Activated CD4-positive, alpha-beta memory T cell treated with anti-CD3 and anti-CD28 coated beads, Interleukin-2, amount 10 ng/mL, durations not matched to agents 7 days and 5 days (primary cell): ENCODE results near the gene CTIF. TPM values are rescaled to one million over a fixed set of nuclear protein-coding genes. Genes with fewer than 3 reads are reported as not detected.
A peak's percentile ranks its signal among the peaks of the same experiment; 100 is the strongest.

Source experiments
- CTCF ChIA-PET: fragments of 350-600 bp; sonication (Branson Sonifier 250); formaldehyde crosslinking; loops from one replicate; lab custom pipeline; 2021; ENCODE audit warnings: antibody characterized with exemption, inconsistent platforms; lab: Charles Lee
- POLR2A ChIA-PET: fragments of 350-600 bp; sonication (Branson Sonifier 250); formaldehyde crosslinking; loops from one replicate; lab custom pipeline; 2021; ENCODE audit warnings: antibody characterized with exemption; lab: Charles Lee
- DNase-seq: peaks from one replicate; pipeline ENCODE4 v3.0.0-alpha.2; 2020
- H3K27ac Mint-ChIP-seq: one replicate; pipeline ENCODE4 v1.8.0; 2021; ENCODE audit warnings: mild to moderate bottlenecking, mixed read lengths
- H3K27me3 Mint-ChIP-seq: one replicate; pipeline ENCODE4 v1.8.0; 2021; ENCODE audit warnings: mixed read lengths
- H3K36me3 Mint-ChIP-seq: one replicate; pipeline ENCODE4 v1.8.0; 2021; ENCODE audit warnings: low read depth, mixed read lengths
- H3K4me1 Mint-ChIP-seq: one replicate; pipeline ENCODE4 v1.8.0; 2021; ENCODE audit warnings: mixed read lengths
- H3K4me3 Mint-ChIP-seq: one replicate; pipeline ENCODE4 v1.8.0; 2021; ENCODE audit warnings: mild to moderate bottlenecking, mixed read lengths
- H3K9me3 Mint-ChIP-seq: one replicate; pipeline ENCODE4 v1.8.0; 2021; ENCODE audit warnings: mixed read lengths
- total RNA-seq, 2 experiments: library from RNA; stranded (reverse); gene quantifications; one replicate each; pipeline ENCODE4 v1.2.3, GENCODE V29; 2021

CTIF gene
- total RNA-seq, 2 experiments from 2014 or later = 4.9 to 5.1 TPM

DNA sequence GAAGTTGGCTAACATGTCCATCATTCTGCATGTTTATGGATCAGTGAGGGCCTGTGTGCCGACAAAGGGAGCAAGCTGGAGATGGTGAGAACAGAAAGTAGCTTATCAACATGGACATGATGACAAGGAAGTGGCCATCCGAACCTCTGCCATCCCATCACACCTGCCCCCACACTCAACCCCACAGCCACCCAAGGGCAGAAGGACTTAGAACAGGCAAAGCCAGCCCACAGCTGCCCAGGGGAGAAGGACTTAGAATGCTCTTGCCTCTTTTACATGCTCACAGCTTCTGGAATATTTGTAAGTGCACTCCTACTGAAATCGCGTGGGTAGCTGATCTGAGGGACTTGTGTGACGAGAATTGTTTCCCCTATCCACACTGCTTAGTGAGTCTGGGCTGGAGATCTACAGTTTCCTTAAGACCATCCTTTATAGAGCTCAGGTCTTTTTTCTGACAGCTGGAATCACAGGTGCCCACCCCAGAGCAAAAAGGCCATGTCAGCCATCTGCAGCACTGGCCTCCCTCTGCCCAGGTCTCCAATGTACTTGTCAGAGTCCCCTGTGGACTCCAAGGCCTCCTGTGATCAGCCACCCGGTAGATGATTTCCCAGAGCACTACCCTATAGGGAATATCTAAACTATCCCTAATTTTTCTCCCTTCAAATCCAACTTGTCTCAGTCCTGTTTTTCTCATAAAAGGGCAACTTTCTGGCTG lies 257.8 kb downstream of the CTIF start:
- ChIA-PET CTCF (interaction anchor here (1.0 to 1.4 kb wide), 2 partner anchors 11 to 17 kb away, joined by 4 read pairs; no protein-coding TSS in a partner anchor), POLR2A (interaction anchor here (1.0 kb wide), 1 partner anchor 11 kb away, joined by 3 read pairs; no protein-coding TSS in a partner anchor)
- Mint-ChIP-seq H3K4me3 (no peak overlapping the region), H3K27ac (no peak overlapping the region), H3K9me3 (peaks cover 2% of the 10 kb centered on the region), H3K4me1 (peaks cover 14% of the 10 kb centered on the region), H3K36me3 (no peaks in the 10 kb centered on the region), H3K27me3 (peaks cover 5% of the 10 kb centered on the region)
- no peak for DNase-seq

DNA sequence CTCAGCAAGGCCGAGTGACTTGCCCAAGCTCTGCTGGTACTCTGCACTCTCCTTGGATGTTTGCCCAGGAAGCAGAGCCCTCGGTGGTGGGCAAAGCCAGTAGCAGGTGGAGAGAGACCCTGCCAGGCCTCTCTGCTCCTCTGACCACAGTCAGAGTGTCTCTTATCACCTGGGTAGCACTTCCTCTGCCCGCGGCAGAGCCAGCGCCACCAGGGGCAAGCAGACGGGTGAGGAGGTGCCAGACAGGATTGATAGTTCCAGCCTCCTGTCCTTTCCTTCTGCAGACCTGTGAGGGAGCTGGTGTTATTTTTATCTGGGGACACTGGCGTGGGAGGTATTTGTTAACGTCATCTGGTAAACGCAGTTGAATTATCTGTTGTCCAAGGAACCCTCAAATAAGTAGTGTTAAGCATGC lies 259.0 kb downstream of the CTIF start:
- Mint-ChIP-seq H3K9me3 (no peaks in the 10 kb centered on the region), H3K27me3 (peaks cover 5% of the 10 kb centered on the region), H3K4me3 (no peak overlapping the region), H3K27ac (no peak overlapping the region), H3K4me1 (peaks cover 22% of the 10 kb centered on the region), H3K36me3 (no peaks in the 10 kb centered on the region)
- no peak for DNase-seq
- ChIA-PET POLR2A (no interaction called here), CTCF (no interaction called here)

DNA sequence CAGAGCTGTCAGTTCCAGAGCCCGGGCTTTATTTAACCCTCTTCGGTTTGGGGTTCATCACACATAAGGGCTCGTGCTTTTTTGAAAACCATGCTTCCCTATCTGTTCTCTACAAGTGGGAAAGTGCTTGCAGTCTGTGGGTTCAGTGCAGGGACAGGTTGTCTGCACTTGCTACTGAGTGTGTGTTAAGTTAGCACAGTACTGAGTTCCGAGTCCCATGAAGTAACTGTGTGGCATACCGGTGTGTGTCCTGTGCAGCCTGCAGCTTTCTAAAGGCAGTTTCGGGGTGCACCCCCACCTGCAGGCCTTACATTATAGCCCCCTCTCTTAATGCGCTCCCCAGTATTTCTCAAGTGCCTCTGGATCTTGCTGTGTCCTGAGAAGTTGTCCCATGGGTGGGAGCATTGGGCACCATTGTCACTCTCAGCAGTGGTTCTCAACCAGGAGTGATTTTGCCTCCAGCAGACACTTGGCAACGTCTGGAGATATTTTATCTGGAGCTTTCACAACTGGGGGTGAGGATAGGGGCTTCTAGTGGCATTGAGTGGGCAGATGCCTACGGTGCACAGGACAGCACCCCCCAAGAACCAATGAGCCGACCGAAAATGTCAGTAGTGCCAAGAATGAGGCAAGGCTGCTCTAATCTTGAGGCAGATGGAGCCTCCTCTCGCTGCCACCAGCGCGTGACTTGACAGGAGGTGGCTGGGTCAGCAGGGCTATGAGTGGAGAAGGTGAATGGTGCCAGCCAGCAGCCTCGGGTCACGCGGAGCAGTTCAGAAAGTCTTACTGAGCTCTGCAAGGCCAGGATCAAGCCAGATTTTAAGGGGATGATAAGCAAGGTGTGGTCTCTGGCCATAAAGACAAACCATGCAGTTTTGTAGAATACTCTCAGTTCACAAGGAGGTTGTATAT lies 259.8 kb downstream of the CTIF start:
- no peak overlapping the region for H3K27ac Mint-ChIP-seq
- H3K4me3 Mint-ChIP-seq = no peak overlapping the region
- POLR2A ChIA-PET = no interaction called here
- CTCF ChIA-PET = no interaction called here
- peaks cover 5% of the 10 kb centered on the region for H3K27me3 Mint-ChIP-seq
- no peak for DNase-seq
- no peaks in the 10 kb centered on the region for H3K36me3 Mint-ChIP-seq
- H3K4me1 Mint-ChIP-seq = peaks cover 25% of the 10 kb centered on the region
- no peaks in the 10 kb centered on the region for H3K9me3 Mint-ChIP-seq

DNA sequence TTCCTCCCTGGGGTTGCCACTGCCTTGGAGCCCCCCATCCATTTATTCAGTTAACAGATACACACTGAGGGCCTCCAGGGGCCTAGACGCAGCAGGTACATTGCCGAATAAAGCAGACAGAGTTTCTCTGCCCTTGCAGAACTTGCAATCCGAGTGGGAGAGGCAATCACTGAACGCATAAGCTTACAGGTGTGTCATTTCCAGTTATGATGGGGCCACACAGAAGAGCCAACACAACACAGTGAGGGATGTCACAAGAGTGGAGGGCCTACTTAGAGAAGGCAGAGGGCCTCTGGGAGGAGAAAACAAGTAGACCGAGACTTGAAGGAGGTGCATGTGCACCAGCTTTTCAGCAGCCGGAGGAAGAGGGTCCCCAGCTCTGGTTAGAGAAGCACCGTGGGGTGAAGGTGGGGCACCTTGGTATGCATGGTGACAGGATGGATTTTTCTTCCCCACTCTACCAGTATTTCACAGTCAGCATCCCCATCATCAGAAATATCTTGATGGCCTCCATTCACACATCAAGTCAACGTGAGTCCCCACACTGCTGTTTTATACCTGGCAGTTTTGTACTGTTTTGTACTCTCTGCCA lies 261.0 kb downstream of the CTIF start:
- no peak for DNase-seq
- Mint-ChIP-seq H3K27me3 (no peaks in the 10 kb centered on the region), H3K36me3 (no peaks in the 10 kb centered on the region), H3K4me1 (peaks cover 25% of the 10 kb centered on the region), H3K27ac (no peak overlapping the region), H3K4me3 (no peak overlapping the region), H3K9me3 (no peaks in the 10 kb centered on the region)
- CTCF ChIA-PET = no interaction called here
- POLR2A ChIA-PET = no interaction called here

DNA sequence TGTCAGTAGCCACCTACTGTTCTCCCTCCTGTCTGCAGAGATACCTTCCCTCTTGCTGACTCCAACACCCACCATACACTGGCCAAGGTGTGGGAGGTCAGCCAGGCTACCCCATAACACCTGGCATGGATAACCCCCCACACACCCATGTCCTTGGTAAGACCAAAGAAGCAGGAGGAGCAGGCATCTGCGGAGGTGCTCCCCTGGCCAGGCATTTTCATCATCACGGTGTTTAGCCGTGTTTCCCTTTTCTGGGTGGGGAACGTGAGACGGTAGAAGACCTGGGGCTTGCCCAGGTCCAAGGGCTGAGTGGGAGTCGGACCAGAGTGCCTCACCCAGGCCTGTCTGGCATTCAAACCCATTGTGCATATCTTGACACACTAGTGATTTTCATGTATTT lies 261.6 kb downstream of the CTIF start:
- H3K27me3 Mint-ChIP-seq = no peaks in the 10 kb centered on the region
- no peaks in the 10 kb centered on the region for H3K36me3 Mint-ChIP-seq
- H3K4me3 Mint-ChIP-seq = no peak overlapping the region
- H3K4me1 Mint-ChIP-seq = peaks cover 27% of the 10 kb centered on the region
- no peak for DNase-seq
- no peaks in the 10 kb centered on the region for H3K9me3 Mint-ChIP-seq
- H3K27ac Mint-ChIP-seq = no peak overlapping the region
- ChIA-PET CTCF (no interaction called here), POLR2A (interaction anchor here (2.0 kb wide), 1 partner anchor 8 kb away, joined by 11 read pairs; no protein-coding TSS in a partner anchor)

DNA sequence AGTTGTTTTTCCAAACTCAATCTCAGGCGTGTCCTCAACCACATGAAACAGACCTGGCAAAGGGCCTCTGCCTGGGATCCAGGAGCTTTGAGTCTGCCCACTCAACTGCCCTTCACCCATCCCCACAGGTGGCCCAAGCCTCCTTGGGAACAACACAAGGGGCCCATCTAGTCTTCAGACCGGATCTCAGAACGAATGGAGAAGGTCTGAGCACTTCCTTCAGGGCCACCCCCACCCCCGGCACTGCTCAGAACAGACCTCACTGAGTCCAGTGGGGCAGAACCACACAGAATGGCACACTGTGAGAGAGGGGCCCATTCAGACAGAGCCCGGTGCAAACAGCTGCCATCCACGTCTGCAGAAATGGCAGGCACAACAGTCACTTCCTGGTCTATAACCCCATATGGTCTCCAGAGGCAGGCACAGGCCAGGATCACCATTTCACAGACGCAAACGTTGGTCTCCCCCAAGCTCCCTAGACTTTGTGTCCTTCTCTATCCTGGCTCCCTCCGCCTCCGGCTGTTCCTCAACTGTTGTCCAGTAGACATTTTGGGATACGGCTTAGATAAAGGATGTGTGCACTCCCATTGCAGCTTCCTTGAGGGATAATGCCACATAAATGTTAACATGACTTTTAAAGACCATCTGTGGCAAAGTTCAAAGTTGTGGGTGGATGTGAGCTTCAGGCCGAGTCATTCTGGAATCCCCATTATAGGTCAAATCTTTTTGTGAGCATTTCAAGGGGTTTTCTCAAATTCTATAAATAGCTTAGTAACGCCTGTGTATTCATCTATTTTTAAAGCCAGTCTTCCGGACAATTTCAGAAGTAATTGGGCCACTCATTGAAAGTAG lies 262.3 kb downstream of the CTIF start:
- peak overlapping the region; percentile 59 for H3K27ac Mint-ChIP-seq
- no peaks in the 10 kb centered on the region for H3K36me3 Mint-ChIP-seq
- H3K9me3 Mint-ChIP-seq = no peaks in the 10 kb centered on the region
- H3K27me3 Mint-ChIP-seq = no peaks in the 10 kb centered on the region
- POLR2A ChIA-PET = interaction anchor here (1.0 to 2.0 kb wide), 4 partner anchors 9 to 52 kb away, joined by 3 to 11 read pairs (median 6); no protein-coding TSS in a partner anchor
- no peak for DNase-seq
- CTCF ChIA-PET = interaction anchor here (0.5 to 1.0 kb wide), 3 partner anchors 8 to 288 kb away, joined by 3 to 4 read pairs (median 4); no protein-coding TSS in a partner anchor
- H3K4me1 Mint-ChIP-seq = peaks cover 31% of the 10 kb centered on the region
- no peak overlapping the region for H3K4me3 Mint-ChIP-seq

DNA sequence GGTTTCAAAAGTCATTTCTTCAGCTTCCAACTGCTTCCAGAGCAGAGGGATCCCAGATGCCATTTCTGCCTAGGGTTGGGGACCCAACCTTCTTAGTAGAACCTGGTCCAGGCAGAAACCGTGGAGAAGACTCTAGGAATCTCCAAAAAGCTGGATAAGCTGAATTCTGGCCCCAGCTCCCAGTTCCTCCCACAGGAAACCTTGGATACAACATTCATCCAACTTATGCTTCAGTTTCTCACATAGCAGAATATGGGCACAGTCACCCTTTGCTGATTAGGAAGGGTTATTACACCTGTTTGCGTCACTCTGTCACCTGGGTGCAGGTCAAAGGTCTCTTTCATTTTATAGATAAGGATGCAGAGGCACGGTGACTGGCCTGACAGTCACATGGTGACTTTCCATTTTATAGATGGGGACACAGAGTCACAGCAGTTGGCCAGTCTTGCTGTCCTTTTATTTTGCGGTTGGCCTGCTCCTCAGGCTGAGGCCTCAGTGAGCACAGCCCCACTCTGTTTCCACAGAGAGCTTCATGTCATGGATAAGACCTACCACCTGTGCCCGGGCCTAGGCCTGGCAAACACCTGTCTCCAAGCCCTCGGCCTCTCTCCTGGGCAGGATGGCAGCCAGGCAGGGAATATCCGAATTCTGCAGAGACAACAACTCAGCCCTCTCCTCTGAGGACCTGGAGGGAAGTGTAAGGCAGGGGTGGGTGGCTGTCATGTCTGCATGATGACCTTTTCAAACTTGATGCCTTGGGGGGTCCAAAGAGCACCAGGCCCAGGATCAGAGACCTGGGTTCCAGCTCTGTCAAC lies 263.1 kb downstream of the CTIF start:
- Mint-ChIP-seq H3K27ac (peak overlapping the region; percentile 19), H3K27me3 (no peaks in the 10 kb centered on the region), H3K36me3 (no peaks in the 10 kb centered on the region), H3K9me3 (no peaks in the 10 kb centered on the region), H3K4me3 (no peak overlapping the region), H3K4me1 (peaks cover 39% of the 10 kb centered on the region)
- no peak for DNase-seq
- ChIA-PET CTCF (interaction anchor here (0.5 to 1.0 kb wide), 3 partner anchors 9 to 287 kb away, joined by 3 to 4 read pairs (median 4); no protein-coding TSS in a partner anchor), POLR2A (interaction anchor here (1.0 to 2.0 kb wide), 5 partner anchors 9 to 51 kb away, joined by 3 to 11 read pairs (median 4); no protein-coding TSS in a partner anchor)

DNA sequence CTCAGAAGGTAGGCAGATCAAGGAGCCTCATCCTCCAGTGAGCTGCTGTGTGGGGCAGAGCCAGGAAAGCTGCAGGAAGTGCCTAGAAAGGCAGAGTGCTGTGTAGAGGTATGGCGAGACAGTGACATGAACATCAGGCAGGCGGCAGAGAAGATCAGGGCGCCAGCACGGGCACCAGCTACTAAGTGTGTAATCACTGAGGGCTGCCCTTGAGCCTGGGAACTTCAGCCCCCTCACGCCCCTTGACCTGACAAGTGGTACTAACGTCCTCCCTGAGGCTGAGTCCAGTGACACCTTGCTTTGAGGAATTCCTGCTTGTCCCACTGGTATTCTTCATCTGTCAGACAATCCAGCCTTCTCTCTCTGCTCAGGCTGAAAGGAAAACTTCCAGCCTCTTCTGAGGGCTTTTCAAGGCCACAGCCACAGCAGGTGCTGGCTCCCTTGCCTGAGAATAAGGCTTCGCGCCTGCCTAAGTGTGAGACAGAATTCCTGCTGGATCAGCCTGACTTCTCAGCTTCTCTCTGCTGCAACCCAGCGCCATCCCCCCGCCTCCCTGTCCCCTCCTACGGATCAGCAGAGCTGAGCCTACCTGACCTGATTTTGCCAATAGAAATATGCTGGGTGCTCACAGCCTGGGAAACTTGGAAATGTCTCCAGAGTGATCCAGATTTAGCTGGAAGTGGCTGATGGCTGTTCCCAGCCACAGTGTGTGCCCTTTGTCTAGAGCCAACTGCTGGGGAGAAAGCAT lies 263.9 kb downstream of the CTIF start:
- POLR2A ChIA-PET = interaction anchor here (1.0 to 2.0 kb wide), 4 partner anchors 10 to 50 kb away, joined by 3 to 11 read pairs (median 6); no protein-coding TSS in a partner anchor
- H3K27me3 Mint-ChIP-seq = no peaks in the 10 kb centered on the region
- no peak for DNase-seq
- no peak overlapping the region for H3K4me3 Mint-ChIP-seq
- no peaks in the 10 kb centered on the region for H3K36me3 Mint-ChIP-seq
- H3K27ac Mint-ChIP-seq = no peak overlapping the region
- H3K4me1 Mint-ChIP-seq = peaks cover 47% of the 10 kb centered on the region
- no peaks in the 10 kb centered on the region for H3K9me3 Mint-ChIP-seq
- CTCF ChIA-PET = interaction anchor here (0.7 kb wide), 1 partner anchor 25 kb away, joined by 3 read pairs; no protein-coding TSS in a partner anchor

DNA sequence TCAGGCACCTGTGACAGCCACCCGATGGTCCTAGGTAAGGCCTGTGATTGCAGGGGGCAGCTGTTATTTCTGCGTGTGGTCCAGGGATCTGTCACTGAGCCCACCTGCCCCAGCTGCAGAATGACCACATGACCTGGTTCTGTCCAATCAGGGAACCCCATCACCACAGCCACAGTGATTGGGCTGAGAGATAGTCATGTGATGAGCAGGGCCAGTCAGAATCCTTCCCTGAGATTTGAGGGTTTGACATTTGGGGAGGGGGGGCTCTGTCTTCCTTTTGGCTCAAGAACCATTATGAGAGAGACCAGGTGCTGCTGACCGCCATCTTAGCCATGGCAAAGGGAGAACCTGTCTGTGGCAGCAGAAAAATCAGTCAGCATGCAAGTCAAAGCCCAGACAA lies 264.7 kb downstream of the CTIF start:
- ChIA-PET POLR2A (interaction anchor here (1.5 kb wide), 1 partner anchor 18 kb away, joined by 3 read pairs; no protein-coding TSS in a partner anchor), CTCF (interaction anchor here (0.7 kb wide), 1 partner anchor 25 kb away, joined by 3 read pairs; no protein-coding TSS in a partner anchor)
- peaks cover 49% of the 10 kb centered on the region for H3K4me1 Mint-ChIP-seq
- no peak overlapping the region for H3K4me3 Mint-ChIP-seq
- H3K27ac Mint-ChIP-seq = no peak overlapping the region
- DNase-seq = no peak
- no peaks in the 10 kb centered on the region for H3K27me3 Mint-ChIP-seq
- H3K36me3 Mint-ChIP-seq = no peaks in the 10 kb centered on the region
- H3K9me3 Mint-ChIP-seq = no peaks in the 10 kb centered on the region

DNA sequence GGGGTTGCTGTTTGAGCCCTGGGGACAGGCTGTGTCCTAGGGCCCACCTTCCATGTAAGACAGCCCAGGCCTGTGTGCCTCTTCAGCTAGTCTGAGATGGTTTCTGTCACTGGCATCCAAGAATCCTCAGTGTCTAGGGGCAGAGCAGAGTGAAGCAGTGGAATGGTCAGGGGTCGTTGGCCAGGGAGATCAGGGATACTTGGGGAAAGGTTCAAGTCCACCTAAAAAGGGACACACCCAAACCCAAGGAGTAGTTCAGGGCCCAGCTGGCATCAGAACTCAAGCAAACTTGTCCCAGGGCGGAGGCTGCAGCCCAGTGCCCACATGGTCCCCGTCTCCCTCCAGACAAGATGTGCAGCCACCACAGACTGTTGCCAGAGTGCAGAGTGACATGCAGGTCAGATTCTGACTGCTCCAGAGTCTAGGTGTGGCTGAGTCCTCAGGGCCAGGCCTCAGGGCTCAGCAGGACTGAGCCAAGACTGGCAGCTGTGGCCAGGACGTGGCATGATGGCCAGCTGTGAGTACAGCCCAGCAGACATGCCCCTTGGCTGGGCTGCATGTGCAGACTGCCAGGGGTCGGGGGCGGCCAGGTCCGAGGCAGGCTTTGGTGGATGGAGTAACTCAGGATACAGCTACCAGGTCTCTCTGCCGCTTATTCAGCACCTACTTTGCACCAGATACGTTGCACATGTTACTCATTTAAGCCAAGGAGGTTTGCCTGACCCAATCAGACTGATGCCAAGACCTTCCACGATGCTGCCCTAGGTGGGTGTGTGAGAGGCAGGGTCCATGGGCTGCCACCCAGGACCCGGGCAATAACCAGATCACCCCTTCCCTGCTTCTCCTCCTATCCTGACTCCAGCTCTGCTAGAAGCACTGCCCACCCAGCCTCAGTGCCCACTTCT lies 265.4 kb downstream of the CTIF start:
- H3K27ac Mint-ChIP-seq = no peak overlapping the region
- no peak overlapping the region for H3K4me3 Mint-ChIP-seq
- CTCF ChIA-PET = no interaction called here

More for the DNA sequence above, 265.4 kb downstream of the CTIF start:
- H3K4me1 Mint-ChIP-seq = peaks cover 54% of the 10 kb centered on the region
- H3K27me3 Mint-ChIP-seq = no peaks in the 10 kb centered on the region
- H3K36me3 Mint-ChIP-seq = no peaks in the 10 kb centered on the region
- POLR2A ChIA-PET = interaction anchor here (1.0 kb wide), 1 partner anchor 10 kb away, joined by 3 read pairs; no protein-coding TSS in a partner anchor
- no peak for DNase-seq
- H3K9me3 Mint-ChIP-seq = no peaks in the 10 kb centered on the region
